T-helper 1 cell (primary cell): Measurements from ENCODE around the gene SMAD4.

Source experiments
- DNase-seq, 5 donors: peaks; one replicate each; pipeline ENCODE4 v3.0.0-alpha.2; 2012 to 2020

The SMAD4 gene

DNA sequence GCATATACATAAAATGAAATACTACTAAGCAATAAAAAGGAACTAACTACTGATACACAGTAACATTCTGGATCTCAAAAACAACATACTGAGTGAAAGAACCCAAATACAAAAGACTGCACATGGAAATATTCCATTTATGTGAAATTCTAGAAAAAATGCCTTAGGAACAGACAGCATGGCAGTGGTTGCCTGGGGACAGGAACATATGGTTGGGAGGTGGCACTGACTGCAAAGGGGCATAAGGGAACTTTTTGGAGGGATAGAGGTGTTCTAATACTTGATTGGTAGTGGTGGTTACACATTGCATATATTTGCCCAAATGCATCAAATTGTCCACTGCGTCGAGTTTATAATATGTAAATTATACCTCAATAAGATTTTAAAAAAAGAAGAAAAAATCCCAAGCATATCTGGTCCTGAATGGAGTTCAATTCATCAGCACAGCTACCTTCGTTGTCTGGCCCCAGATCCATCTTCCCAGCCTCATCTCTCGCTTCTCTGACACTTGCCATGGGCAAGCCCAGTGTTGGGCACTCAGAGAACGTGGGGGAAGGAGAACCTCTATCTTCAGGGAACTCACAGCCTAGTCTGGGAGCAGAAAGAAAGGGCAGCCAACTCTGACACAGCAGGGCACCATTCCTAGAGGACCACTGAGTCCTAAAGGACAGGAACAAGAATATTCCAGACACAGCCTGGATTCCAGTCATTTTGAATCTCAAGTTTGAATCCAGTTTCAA is 8.6 kb upstream of the SMAD4 start:
- no peak for DNase-seq

GRCh38 chr18:51025512-51025911 is 4.5 kb upstream of the SMAD4 start:
- no peak for DNase-seq

DNA sequence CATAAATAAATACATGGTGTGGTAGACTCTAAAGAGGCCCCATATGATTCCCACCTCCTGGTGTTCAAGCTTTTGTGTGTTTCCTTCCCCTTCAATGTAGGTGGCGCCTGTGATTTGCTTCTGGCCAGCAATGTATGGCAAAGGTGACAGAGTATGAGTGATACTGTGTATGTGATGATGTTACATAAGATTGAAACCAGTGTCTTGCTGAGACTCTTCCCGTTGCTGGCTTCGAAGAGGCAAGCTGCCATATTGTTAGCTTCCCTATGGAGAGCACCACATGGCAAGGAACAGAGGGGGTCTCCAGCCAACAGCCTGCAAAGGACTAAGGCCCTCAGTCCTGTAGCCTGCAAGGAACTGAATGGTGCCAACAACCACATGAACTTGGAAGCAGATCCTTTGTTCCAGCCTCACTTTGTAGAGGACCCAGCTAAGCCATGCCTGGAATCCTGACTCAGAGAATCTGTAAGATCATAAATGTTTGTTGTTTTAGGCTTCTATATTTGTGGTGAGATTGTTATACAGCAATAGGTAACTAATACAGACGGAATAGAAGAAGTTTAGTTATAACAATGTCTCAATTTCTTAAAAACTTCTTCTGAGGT is 1.7 kb upstream of the SMAD4 start:
- DNase-seq: peak in 1 of 5 donors; percentile 54

DNA sequence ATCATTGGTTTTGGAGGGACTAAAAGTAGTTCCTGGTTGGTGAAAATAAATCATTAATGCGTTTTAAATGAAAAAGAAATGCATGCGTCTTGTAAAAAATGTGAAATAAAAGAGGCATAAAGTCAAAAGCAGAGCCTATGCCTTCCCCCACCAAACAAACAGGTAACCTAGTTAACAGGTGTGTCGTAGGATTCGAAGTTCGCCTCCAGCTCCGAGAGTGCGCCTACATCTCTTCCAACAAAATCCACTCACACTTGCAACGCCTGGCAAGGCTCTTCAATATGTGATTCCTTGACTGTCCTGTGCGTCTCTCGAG is 677 bp upstream of the SMAD4 start:
- DNase-seq: no peak

- peak; percentile 51 to 74 (median 60) for DNase-seq
These were observed 685 bp downstream of the SMAD4 start for GRCh38 chr18:51030537-51031258.

DNA sequence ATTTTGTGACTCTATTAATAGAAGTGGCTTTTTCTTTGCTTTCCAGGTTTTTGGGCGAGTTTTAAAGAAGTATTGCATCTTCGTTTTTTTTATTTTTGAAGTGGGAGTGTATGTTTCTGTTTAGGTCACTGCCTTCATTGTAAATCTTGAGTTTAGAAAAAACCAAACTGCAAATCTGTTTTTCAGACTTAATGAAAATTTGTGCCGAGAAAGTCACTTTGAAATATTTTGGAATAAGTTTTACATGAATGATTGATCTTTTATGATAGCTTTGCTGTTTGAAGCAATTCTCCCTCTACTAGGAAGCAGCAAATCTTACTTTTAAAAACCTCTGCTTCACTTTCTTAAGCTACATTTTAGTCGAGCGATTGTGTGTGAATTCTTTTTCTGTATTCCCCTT is 2.2 kb downstream of the SMAD4 start:
- no peak for DNase-seq

GRCh38 chr18:51037230-51037629 is 7.2 kb downstream of the SMAD4 start:
- DNase-seq: no peak

GRCh38 chr18:51038110-51038509 is 8.1 kb downstream of the SMAD4 start:
- no peak for DNase-seq

- no peak for DNase-seq
These were observed 9.4 kb downstream of the SMAD4 start for GRCh38 chr18:51039138-51040112.

DNA sequence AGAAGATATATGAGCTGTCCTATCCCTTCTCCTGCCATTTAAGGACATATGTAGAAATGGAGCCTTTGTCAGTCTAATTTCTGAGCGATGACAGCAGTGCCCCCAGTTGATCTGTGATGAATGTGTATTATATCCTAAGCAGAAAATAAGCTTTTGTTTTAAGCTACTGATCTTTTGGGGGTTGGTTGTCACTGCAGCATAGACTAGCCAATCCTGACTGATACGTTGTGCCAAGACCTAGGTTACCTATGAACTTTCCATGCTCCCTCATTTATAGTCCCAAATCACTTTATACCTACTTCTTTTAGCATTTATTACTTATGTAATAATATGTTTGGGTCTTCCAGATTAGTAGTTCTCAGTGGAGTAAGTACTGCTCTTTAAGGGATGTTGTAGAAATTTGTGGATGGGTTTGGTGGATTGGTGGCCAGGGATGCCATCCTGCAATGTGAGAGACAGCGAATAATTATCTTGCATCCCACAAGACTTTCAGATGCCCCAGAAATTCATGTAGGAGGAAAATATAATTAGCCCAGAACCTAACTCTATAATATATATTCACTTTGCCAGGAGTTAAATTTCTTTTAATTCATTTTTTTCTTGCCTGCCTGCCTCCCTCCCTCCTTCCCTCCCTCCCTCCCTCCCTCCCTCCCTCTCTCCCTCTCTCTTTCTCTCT is 11.8 kb downstream of the SMAD4 start:
- no peak for DNase-seq

DNA sequence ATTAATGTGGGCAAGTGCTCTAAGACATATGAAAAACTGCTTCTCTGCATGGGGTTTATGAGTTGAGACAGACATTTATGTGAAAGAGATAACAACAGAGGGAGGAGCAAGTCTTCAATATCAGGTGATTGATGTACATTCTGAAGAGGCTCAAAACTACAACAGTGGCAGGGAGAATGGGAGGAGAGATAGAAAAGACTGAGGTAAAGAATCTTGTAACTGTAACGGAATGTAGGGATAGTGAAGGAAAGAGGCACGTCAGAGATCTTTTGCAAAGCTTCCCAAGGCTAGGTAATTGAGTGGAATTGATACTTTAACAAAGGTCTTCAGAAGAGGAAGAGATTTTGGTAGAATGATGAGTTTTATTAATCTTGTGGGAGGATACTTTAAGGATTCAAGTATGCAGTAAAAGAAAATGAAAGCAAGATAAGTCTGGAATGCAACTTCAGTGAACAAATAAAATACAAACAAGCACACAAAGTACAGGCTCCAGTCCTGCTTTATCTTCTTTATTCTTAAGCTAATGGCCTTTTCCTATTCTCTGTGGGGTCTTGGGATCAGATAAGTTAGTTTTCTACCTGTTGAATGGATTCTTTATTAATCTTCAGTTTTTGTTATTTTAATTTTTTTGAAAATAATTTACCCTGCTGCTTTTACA is 15.0 kb downstream of the SMAD4 start:
- DNase-seq: no peak

GRCh38 chr18:51048190-51048589 is 18.2 kb downstream of the SMAD4 start:
- no peak for DNase-seq

- no peak for DNase-seq
These were observed 19.1 kb downstream of the SMAD4 start for GRCh38 chr18:51049137-51049536.

GRCh38 chr18:51051105-51051712 is 21.2 kb downstream of the SMAD4 start:
- DNase-seq: peak in 2 of 5 donors; percentile 21 to 57

GRCh38 chr18:51053814-51054213 is 23.8 kb downstream of the SMAD4 start:
- peak in 1 of 5 donors; percentile 40 for DNase-seq

DNA sequence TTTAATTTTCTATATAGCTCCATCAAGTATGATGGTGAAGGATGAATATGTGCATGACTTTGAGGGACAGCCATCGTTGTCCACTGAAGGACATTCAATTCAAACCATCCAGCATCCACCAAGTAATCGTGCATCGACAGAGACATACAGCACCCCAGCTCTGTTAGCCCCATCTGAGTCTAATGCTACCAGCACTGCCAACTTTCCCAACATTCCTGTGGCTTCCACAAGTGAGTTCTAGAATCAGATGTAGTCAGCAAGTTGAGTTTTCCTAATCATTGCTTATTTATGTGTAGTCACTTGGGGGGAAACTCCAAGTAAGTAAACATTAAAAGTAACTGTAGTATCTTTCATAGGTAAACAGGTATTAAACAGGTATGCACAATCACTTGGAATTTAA is 24.8 kb downstream of the SMAD4 start:
- DNase-seq: no peak

DNA sequence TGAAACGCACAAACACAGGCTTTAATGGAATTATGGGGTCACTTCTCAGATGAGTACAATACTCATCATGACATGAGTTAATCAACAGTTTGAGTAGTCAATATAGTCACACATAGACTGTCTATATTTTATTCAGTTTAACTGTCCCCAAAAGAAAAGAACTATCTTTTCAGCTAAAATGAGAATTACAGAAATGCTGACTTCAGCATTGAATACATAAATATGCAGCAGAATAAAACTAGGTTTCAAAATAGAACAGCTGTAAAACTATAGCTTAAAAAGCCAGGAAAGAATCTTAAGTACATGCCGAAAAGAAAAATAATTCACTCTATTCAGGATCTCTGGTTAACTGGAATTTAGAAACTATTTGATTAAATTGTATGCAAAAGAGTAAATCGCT is 30.0 kb downstream of the SMAD4 start:
- no peak for DNase-seq

DNA sequence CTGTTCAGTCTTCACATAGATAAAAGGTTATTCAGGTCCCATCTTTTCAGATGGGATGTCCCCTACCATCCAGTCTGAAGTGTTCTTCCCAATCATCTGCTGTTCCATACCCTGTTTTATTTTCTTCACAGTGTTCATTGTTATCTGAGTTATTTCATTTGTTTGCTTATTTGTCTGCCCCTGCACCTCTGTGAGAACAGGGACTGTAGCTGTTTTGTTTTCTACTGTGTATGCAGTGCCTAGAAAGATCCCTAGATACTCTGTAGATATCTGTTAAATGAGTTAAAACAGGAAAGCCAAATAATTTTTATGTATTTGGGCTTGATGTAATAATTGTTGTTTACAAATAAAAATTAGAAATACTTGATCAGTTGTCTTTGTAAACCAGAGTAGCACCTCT is 34.2 kb downstream of the SMAD4 start:
- DNase-seq: no peak

- no peak for DNase-seq
These were observed 36.3 kb downstream of the SMAD4 start for GRCh38 chr18:51066273-51066672.

GRCh38 chr18:51068105-51068504 is 38.1 kb downstream of the SMAD4 start:
- DNase-seq: no peak

GRCh38 chr18:51069885-51070284 is 39.9 kb downstream of the SMAD4 start:
- no peak for DNase-seq
